IPS DF 19.7 (cell line): ENCODE measurements around the gene DRP2.
A peak's percentile ranks its signal among the peaks of the same experiment; 100 is the strongest.
"Not testable (repeated sequence)": the region's sequence is repeated elsewhere in the genome, so short reads cannot be mapped to it uniquely, and the experiment has no call there.

Experiments used
- DNase-seq: peaks from one replicate; pipeline ENCODE4 v3.0.0-alpha.2; 2013; ENCODE audit warnings: low read depth, low spot score

DRP2 gene

DNA sequence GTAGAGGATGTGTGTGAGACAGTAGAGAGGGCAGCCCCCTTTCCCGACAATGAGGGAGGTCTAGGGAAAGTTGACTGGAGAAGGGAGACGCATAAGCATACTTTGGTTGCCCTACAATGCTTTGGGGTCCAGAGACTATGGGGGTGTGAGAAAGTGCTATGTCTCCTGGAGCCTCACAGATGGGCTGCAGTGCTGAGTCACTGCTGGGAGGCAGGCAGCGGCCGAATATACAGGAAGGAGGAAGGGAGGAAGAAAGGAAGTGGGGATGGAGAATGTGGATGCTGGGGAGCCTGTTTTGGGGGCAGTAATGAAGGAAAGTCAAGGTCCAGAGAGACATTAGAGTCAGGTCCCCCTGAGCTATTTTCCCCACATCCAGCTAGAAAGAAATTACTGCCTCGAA lies 12.7 kb downstream of the DRP2 start:
- DNase-seq, result no peak

DNA sequence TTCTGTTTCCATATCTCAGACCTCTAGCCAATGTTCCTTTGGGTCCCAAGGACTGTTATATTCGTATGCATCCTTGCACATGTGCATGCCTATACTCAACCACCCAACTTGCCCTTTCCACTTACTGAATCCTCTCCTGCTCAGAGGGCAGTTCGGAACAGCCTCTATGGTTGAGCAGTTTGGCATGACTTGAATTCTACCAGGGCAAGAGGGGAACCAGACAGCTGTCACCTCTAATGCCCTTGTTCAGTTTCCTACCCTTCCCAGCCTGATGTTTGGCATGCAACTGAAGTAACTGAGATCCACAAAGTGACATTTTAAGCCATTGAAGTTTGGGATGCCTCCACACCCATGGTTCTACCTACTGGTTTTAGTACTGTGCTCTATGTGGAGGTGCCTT lies 17.5 kb downstream of the DRP2 start:
- no peak for DNase-seq

DNA sequence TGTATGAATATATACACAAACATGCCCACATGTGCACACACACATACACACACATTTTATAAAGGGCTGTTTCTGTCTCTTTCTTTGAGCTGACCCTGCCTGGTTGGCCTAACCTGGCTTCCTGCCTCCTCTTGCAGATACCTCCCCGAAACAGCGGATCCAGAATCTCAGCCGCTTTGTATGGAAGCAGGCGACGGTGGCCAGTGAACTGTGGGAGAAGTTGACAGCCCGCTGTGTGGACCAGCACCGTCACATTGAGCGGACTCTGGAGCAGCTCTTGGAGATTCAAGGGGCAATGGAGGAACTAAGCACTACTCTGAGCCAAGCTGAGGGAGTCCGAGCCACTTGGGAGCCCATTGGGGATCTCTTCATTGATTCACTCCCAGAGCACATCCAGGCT lies 21.9 kb downstream of the DRP2 start:
- no peak for DNase-seq

DNA sequence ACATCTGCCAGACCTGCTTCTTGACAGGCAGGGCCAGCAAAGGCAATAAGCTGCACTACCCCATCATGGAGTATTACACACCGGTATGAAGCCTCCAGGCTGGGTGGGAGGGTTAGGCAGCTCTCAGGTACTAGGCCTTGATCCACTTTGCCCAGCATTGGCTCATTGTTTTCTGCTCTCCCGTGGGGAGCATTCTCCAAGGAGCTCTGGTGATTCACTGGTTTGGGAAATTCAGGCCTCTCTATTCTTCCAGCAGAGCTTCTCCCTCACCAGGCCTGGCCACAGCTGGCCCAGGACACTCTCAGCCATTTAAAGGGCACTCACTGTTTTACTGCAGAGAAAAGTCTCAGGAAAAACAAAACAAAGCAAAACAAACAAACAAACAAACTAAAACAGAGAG lies 33.0 kb downstream of the DRP2 start:
- no peak for DNase-seq

DNA sequence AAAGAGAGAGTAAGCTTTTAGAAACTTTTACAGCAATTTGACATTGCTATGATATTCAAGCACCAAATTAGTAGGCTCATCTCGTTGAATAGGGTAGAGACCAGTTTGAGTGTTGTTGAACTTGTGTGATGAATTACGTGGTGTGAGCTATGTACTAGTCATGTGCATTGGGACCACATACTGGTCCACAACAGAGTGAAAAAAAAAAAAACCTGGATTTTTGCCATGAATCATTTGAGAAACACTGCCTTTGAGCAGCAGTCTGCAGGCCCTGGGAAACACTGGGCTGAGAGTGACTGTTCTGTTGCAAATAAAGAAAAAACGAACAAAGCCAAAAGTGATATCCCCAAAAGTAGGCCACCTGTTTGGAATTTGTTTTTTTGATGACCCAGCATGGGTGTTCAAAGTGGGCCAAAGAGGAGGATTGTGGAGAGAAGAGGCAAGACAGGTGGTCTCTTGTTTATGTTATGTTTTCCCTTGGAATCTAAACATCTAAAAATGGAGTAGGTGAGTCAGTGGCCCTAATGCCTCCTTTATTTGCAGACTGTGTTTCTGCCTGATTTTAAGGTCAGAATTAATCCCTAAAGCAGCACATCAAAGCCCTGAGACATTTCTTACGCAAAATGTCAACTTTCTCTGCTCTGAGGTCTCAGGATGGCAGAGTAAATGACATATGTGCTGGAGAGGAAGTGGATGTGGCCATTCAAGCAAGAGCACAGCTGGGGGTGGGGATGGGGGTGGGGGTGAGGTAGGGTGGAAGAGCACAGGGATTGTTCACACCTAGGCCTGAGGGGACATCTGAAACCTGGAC lies 38.1 kb downstream of the DRP2 start:
- DNase-seq, result no peak

DNA sequence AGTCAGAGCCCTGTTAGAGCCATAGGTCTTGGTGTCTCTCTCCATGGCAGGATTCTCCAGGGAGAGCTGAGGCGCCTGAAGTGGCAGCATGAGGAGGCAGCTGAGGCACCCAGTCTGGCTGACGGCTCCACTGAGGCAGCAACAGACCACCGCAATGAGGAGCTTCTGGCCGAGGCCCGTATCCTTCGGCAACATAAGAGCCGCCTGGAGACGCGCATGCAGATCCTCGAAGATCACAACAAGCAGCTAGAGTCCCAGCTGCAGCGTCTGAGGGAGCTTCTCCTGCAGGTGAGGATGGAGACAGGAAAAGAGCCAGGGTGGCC lies 38.6 kb downstream of the DRP2 start:
- DNase-seq, result no peak

DNA sequence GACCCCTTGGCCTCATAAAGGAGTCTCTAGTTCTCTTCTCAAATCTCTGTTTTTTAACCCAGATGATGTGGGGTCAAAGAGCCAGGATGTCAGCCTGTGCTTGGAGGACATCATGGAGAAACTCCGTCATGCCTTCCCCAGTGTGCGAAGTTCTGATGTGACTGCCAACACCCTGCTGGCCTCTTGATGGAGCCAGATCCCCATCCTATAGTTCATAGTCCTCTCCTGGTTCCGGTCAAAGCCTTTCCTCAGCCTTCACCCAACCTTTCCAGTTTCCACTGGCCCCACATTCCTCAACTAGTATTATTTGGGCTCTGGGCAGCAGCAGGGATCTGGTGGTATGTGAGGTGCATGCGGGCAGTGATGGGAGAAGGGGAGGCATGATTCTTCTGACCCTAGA lies 40.8 kb downstream of the DRP2 start:
- DNase-seq, result peak; percentile 20

DNA sequence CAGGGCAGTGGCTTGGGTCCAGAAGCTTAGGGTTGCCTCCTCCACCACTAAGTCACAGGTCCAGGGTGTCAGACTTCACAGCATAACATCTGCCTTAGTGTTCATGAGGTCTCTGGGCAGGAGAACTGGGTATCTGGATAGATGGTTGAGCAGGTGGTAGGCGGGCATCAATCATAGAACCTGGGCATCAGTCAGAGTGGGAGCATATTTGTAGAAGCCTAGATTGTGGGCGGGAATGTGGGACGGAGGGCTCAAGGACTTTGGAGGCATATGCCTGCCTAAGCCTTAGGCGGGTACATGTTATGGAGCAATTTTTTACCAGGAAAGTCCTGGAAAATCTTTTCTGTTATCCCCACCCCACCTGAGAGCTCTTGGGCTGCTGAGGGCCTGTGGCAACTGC lies 43.0 kb downstream of the DRP2 start:
- DNase-seq, result no peak

DNA sequence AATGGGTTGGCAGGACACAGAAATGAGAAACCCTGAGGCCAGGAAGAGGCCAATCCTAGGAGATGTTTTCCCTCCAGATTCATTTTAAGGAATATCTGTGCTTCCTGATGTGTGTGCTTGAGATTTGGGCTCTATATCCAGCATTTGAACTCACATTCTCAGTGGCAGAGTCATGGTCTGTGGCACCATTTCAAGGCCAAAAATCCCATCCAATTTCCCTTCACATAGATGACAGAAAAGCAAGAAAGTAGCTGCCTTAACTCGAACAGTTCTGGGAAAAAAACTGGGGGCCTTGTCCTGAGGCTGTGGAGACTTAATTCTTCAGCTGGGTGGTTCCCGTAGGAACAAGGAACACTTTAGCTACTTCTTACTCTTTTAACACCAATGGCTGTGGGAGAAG lies 44.2 kb downstream of the DRP2 start:
- DNase-seq, result no peak

DNA sequence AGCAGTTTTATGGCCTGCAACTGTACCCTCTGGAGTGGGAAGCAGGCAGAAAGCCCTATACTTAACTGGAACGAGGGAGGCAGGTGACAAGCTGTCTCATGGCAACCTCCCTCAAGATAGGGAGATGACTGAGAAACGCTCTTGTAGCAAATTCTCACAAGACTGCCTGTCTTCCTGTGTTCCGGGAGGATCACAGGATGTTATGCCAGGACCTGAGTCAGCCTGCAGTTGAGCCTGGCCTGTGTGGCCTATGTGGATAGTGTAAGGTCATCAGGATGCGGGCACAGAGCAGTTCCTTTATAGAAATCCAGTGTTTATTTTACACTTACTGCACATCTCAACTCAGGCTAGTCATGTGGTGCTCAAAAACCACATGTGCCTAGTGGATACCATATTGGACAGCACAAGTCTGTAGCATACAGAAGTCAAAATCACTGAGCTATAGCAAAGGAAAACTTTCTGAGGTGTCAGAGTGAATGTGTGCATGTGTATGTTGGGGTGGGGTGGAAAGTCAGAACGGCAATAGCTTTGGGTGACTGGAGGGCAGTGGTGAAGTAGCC lies 46.4 kb downstream of the DRP2 start:
- no peak for DNase-seq

DNA sequence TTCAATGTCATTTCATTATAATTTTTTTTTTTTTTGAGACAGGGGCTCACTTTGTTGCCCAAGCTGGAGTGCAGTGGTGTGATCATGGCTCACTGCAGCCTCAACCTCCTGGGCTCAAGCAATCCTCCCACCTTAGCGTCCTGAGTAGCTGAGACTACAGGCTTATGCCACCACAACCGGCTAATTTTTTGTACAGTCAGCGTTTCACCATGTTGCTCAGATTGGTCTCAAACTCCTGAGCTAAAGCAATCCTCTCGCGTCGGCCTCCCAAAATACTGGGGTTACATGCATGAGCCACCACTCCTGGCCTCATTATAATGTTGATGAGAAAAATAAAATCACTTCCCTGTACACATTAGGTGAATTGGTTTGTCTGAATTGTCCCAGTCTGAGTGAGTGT lies 54.6 kb downstream of the DRP2 start:
- DNase-seq, result no peak

DNA sequence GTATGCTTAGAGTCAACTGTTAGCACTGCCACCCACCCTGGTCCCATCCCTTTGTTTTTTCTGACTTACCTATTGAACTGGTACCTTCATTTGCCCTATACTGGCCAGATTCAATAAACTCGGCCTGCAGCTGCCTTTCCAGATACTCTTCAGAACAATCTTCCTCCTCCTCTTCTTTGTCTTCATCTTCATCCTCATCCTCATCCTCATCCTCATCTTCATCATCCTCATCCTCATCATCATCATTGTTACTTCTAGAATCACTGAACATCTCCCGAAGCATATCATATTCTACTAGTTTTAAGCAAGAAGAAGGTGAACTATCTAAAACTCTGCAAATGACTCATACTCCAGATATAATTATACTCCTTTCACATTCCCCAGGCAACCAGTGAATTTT lies 56.7 kb downstream of the DRP2 start:
- no peak for DNase-seq

DNA sequence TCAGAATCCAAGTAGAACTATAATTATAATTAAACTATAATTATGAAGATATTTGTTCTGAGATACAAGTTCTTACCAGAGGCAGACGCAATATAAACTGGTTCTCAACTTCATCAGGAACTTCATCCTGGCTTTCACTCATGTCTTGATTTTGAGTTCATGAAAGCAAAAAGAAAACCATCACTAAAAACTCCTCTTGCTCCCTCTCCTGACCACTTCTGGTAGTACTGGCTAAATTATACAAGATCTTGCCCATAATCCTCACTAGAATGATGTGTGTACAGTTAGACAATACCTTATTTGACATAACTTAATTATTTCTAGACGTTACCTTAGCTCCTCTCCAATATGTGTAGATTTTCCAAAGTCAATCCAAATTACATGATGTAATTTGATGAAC lies 67.8 kb downstream of the DRP2 start:
- DNase-seq, result no peak

DNA sequence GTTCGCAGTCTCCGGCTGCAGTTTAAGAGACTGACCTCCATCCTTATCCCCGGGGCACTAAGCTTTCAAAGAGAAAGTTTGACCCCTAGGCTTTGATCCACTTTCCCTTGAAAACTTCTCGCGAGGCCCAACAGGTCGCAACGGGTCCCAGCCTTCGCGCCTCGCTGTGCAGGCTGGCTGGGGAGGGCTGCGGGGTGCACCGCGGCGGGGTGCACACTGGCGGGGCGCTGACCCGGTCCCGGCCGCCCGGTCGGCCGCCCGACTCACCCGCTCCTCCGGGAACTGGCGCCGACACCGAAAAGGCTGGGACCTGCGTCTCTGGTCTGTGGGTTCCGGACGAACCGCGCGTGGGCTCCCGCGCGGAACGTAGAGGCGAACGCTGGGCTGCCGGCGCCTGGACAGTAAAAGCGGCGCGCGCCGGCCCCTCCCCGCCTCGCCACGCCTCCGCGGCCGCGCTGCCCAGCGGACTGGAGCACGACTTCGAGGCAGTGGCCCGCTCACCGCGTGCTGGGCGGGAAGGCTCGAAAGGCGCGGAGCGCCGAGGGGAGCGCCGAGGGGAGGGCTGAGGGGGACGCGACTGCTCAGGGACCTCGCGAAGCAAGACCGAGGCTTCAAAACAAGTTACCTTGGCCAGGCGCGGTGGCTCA lies 71.5 kb downstream of the DRP2 start, which contains the start of gene TAF7L:
Gene TAF7L (minus strand): TSS at position 378 of the 647 bp plus-strand sequence. CDS start 3,791 bp downstream, outside the sequence.
- DNase-seq, result no peak

DNA sequence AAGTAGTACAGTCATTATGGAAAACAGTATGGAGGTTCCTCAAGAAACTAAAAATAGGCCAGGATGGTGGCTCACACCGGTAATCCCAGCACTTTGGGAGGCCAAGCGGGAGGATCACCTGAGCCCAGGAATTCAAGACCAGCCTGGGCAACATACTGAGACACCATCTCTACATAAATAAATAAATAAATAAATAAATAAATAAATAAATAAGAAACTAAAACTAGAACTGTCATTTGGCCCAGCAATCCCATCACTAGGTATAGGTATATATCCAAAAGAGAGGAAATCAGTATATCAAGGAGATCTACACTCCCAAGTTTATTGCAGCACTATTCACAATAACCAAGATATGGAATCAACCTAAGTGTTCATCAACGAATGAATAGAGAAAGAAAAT lies 76.0 kb downstream of the DRP2 start:
- not testable (repeated sequence) for DNase-seq

DNA sequence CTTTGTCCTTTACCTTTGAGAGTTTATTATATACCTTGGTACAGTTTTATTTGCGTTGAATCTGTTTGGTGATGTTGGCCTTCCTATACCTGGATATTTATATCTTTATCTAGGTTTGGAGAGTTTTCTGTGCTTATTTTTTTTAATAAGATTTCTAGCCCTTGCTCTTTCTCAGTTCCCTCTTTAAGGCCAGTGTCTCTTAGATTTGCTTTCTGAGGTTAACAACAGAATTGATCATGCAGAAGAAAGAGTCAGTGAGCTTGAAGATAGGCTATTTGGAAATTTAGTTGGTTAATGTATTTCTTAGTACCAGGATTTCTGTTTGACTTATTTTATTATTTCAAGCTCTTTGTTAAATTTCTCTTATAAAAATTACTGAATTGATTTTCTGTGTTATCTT lies 84.2 kb downstream of the DRP2 start:
- no peak for DNase-seq
